NCI-H2171 treated with DMSO at 0.1 percent for 48 hours (cell line): Measurements from ENCODE around the gene WFDC9.
"Not testable (repeated sequence)": the region's sequence is repeated elsewhere in the genome, so short reads cannot be mapped to it uniquely, and the experiment has no call there.

Source experiments
- DNase-seq: peaks from one replicate; lab custom pipeline; 2025; lab: John Stamatoyannopoulos, UW

The WFDC9 gene

GRCh38 chr20:45592574-45593189 is 38.4 kb downstream of the WFDC9 start:
- DNase-seq: peak; percentile 56

DNA sequence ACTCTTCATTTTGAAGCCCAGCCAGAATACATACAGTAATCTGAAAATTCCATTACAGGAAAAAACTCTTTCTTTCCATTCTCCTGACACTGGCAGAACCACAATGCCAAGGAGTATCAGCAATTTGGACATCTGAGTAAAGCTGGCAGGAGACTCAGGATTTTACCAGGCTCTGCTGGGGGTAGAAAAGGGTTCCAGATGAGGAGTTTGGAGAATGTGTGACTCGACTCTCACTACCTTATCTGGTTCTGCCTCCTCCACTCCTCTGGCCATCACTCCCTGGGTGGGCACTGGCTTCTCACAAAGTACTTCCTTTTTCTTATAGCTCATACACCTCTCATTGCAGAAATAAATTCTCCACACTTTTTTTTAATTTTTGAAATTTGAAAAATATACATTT is 41.4 kb downstream of the WFDC9 start:
- DNase-seq: no peak

- no peak for DNase-seq
Measured at GRCh38 chr20:45588800-45589199, 42.3 kb downstream of the WFDC9 start.

- DNase-seq: not testable (repeated sequence)
Measured at GRCh38 chr20:45585986-45586385, 45.1 kb downstream of the WFDC9 start.

GRCh38 chr20:45584294-45584693 is 46.8 kb downstream of the WFDC9 start:
- not testable (repeated sequence) for DNase-seq

- DNase-seq: no peak
Measured at GRCh38 chr20:45583502-45583901, 47.6 kb downstream of the WFDC9 start.

GRCh38 chr20:45581702-45582101 is 49.4 kb downstream of the WFDC9 start:
- no peak for DNase-seq

DNA sequence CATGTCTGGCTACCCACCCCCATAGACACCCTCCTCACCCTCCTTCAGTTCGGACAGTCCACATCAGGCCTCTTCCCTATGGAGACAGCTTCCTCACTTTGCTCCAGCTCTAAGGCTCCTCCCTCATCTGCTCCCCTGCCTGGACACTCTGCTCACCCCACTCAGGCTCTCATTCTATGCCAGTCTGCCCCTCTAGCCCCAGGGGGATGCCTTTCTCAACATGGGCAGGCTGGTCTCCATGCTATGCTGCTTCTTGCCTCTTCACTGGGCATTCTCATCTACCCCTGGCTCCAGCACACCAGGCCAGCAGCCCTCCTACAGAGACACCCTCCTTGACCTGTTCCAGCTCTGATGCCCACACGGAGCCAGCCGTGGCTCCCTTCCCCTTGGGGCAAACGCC is 51.9 kb downstream of the WFDC9 start, which contains the start of gene WFDC8:
TSS of gene WFDC8 (minus strand) at position 101 of the 400 bp plus-strand sequence. CDS start at position 64, 37 bp downstream.
- no peak for DNase-seq

DNA sequence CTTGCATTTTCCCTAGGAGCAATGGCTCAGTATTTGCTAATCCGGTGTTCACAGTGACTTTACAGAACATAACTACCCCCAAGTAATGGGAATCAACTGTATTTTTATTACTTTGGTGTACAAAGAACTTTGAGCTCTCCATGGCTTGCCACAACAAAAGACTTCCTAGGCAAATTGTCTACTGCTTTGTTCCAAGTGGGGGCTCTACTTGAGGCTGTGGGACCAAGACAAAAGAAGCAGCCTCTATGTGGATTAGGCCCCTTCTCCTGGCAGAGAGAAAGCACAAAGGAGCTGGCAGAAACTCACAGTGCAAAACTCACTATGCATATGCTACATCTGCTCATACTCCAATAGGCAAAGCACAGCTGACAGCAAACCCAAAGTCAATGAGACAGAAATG is 52.9 kb downstream of the WFDC9 start:
- no peak for DNase-seq

DNA sequence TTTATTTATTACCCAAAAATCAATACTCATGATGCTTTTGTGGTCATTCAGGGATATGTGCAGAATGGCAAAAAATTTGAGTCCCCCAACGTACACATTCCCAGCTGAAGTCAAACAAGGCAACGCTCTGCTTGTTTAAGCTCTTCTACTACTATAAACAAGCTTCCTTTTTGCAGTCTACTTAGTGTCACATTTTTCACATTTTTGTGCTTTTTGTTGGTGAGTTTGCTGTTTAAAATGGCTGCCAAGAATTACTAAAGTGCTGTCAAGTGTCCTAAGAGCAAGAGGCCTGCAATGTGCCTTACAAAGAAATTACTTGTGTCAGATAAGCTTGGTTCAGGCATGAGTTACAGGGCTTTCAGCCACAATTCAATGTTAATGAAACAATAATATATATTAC is 54.1 kb downstream of the WFDC9 start:
- DNase-seq: no peak

- no peak for DNase-seq
Measured at GRCh38 chr20:45575931-45576330, 55.2 kb downstream of the WFDC9 start.

DNA sequence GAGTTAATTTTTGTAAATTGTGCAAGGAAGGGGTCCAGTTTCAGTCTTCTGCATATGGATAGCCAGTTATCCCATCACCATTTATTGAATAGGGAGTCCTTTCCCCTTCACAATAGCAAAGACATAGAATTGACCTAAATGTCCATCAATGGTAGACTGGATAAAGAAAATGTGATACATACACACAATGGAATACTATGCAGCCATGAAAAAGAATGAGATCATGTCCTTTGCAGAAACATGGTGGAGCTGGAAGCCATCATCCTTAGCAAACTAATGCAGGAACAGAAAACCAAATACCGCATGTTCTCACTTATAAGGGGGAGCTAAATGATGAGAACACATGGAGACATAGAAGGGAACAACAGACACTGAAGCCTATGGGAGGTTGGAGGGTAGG is 61.4 kb downstream of the WFDC9 start:
- DNase-seq: not testable (repeated sequence)

DNA sequence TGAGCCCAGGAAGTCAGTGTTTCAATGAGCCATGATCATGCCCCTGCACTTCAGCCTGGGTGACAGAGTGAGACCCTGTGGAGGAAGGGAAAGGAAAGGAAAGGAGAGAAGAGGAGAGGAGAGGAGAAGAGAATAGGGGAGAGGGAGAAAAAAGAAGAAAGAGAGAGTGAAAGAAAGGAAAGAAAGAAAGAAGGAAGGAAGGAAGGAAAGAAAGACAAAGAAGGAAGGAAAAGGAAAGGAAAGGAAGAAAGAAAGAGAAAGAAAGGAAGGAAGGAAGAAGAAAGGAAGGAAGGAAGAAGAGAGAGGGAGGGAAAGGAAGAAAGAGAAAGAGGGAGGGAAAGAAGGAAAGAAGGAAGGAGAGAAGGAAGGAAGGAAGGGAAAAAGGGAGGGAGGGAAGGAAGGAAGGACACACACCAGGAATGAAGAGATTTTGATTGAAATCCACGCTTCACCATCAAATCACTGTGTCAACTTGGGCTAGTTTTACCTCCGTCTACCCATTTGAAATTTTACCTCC is 66.3 kb downstream of the WFDC9 start:
- no peak for DNase-seq
